ENCODE data around the gene PDZRN3.

DNA sequence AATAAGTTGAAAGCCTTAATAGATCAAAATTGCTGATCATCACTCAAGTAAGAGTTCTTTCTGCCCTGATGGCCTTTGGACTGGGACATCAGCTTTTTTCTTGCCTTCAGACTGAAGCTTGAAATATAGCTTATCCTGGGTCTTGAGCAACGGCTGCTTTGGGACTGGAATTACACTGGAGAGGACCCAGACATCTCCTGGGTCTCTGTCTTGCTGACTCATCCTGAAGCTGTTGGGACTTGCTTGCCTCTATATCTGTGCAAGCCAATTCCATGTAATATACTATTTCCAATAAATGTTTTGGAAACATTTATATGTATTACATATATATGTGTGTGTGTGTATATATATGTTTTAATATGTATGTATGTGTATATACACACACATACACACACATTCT, 260.2 kb downstream of the PDZRN3 start:
- TF ChIP-seq, protein P1, sequence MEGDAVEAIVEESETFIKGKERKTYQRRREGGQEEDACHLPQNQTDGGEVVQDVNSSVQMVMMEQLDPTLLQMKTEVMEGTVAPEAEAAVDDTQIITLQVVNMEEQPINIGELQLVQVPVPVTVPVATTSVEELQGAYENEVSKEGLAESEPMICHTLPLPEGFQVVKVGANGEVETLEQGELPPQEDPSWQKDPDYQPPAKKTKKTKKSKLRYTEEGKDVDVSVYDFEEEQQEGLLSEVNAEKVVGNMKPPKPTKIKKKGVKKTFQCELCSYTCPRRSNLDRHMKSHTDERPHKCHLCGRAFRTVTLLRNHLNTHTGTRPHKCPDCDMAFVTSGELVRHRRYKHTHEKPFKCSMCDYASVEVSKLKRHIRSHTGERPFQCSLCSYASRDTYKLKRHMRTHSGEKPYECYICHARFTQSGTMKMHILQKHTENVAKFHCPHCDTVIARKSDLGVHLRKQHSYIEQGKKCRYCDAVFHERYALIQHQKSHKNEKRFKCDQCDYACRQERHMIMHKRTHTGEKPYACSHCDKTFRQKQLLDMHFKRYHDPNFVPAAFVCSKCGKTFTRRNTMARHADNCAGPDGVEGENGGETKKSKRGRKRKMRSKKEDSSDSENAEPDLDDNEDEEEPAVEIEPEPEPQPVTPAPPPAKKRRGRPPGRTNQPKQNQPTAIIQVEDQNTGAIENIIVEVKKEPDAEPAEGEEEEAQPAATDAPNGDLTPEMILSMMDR (conservative IDR thresholded peaks at IDR 0.05 in 1 of 2, IDR thresholded peaks at IDR 0.05 in 1 of 2; ENCODE audit: extremely low read depth in 1 of 2, insufficient read depth in 1 of 2, low read depth in 1 of 2, low read length in 2 of 2): no peak
- TF ChIP-seq EZH2 (IDR thresholded peaks at IDR 0.05; ENCODE audit: borderline replicate concordance, low read length): no peak

Data from mammary epithelial cell (primary cell).